ENCODE measurements around the gene RIMBP2.

The RIMBP2 gene

DNA sequence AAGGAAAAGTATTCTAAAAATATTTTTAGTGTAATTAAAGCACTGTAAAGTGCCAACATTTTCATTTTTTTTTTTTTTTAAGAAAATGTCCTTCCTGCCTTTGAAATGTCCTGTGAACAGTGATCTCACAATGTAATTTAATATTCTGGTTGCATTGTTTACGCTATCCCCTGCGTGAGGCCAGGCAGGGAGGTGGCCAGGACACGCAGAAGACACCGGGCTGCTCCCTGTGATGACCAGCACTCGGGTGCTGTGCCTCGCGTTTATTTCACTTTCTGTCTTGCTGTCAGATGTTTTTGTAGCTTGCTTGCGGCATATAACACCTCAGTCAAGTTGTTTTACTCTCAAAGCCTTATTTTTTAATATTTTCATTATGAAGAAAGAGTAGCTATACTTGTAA is 359.9 kb downstream of the RIMBP2 start:
- 0 out of 4 replicates have a peak, but pooled peaks of 1 of the 2 experiments have one; percentile 14 for TF ChIP-seq REST (IDR thresholded peaks at IDR 0.05; ENCODE audit: insufficient read depth in 1 of 2, low read depth in 2 of 2, low read length in 2 of 2)
- peak; percentile 85 for TF ChIP-seq FOXP2 (optimal IDR thresholded peaks at IDR 0.05; ENCODE audit: borderline replicate concordance, extremely low read depth, extremely low read length, insufficient read depth)
- no peak; the same call in 1 of the 2 replicates for TF ChIP-seq SIN3A (IDR thresholded peaks at IDR 0.05; ENCODE audit: borderline replicate concordance, insufficient read depth, low read length)
- peak; percentile 34; the same call in 1 of the 2 replicates for TF ChIP-seq TAF1 (IDR thresholded peaks at IDR 0.05; ENCODE audit: borderline replicate concordance, insufficient read depth, low read length)
- no peak; the same call in 1 of the 2 replicates for TF ChIP-seq POLR2AphosphoS5 (IDR thresholded peaks at IDR 0.05; ENCODE audit: low read depth, low read length)

- no peak for TF ChIP-seq REST (IDR thresholded peaks at IDR 0.05; ENCODE audit: insufficient read depth in 1 of 2, low read depth in 2 of 2, low read length in 2 of 2)
- no peak for TF ChIP-seq POLR2AphosphoS5 (IDR thresholded peaks at IDR 0.05; ENCODE audit: low read depth, low read length)
- no peak for TF ChIP-seq FOXP2 (optimal IDR thresholded peaks at IDR 0.05; ENCODE audit: borderline replicate concordance, extremely low read depth, extremely low read length, insufficient read depth)
- TF ChIP-seq TAF1 (IDR thresholded peaks at IDR 0.05; ENCODE audit: borderline replicate concordance, insufficient read depth, low read length) = no peak
- TF ChIP-seq SIN3A (IDR thresholded peaks at IDR 0.05; ENCODE audit: borderline replicate concordance, insufficient read depth, low read length) = no peak
These were observed 361.7 kb downstream of the RIMBP2 start for GRCh38 chr12:130354407-130354806.

GRCh38 chr12:130353081-130353480 is 363.0 kb downstream of the RIMBP2 start:
- TF ChIP-seq TAF1 (IDR thresholded peaks at IDR 0.05; ENCODE audit: borderline replicate concordance, insufficient read depth, low read length) = no peak
- TF ChIP-seq POLR2AphosphoS5 (IDR thresholded peaks at IDR 0.05; ENCODE audit: low read depth, low read length) = no peak
- no peak for TF ChIP-seq SIN3A (IDR thresholded peaks at IDR 0.05; ENCODE audit: borderline replicate concordance, insufficient read depth, low read length)
- no peak for TF ChIP-seq FOXP2 (optimal IDR thresholded peaks at IDR 0.05; ENCODE audit: borderline replicate concordance, extremely low read depth, extremely low read length, insufficient read depth)
- TF ChIP-seq REST (IDR thresholded peaks at IDR 0.05; ENCODE audit: insufficient read depth in 1 of 2, low read depth in 2 of 2, low read length in 2 of 2) = no peak

DNA sequence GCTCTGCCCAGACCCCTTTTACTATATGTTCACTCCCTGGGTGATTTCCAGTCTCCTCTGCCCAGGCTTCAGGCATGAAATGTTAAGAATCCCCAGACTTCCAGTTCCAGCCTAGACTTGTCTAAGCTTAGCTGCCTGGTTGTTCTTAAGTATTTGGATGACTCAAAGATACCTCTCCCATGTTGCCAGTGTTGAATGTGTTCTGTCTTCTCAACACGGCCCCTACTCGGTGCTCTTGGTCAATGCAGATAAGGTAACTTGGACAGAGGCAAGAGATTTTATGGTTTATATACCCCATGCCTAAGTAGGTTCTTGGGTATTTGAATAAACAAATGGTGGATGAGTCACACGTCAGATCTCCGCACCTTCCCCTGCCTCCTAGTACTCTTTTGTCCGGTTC is 364.8 kb downstream of the RIMBP2 start:
- TF ChIP-seq POLR2AphosphoS5 (IDR thresholded peaks at IDR 0.05; ENCODE audit: low read depth, low read length) (no peak), TAF1 (IDR thresholded peaks at IDR 0.05; ENCODE audit: borderline replicate concordance, insufficient read depth, low read length) (no peak), FOXP2 (optimal IDR thresholded peaks at IDR 0.05; ENCODE audit: borderline replicate concordance, extremely low read depth, extremely low read length, insufficient read depth) (no peak), SIN3A (IDR thresholded peaks at IDR 0.05; ENCODE audit: borderline replicate concordance, insufficient read depth, low read length) (no peak), REST (IDR thresholded peaks at IDR 0.05; ENCODE audit: insufficient read depth in 1 of 2, low read depth in 2 of 2, low read length in 2 of 2) (no peak)

GRCh38 chr12:130350715-130351114 is 365.4 kb downstream of the RIMBP2 start:
- TF ChIP-seq SIN3A (IDR thresholded peaks at IDR 0.05; ENCODE audit: borderline replicate concordance, insufficient read depth, low read length) (no peak), REST (IDR thresholded peaks at IDR 0.05; ENCODE audit: insufficient read depth in 1 of 2, low read depth in 2 of 2, low read length in 2 of 2) (peak; percentile 40 to 65; a peak in 1 of 4 replicates)

Data from PFSK-1 (cell line).